HG02623 (cell line): ENCODE results near the gene BBX.

Source experiments
- ATAC-seq: cut with Tn5 transposase; IDR thresholded peaks from one replicate; pipeline ENCODE4 v1.9.1; 2021; ENCODE audit warnings: moderate library complexity; ENCODE audit not compliant: unreplicated experiment

Gene BBX

GRCh38 chr3:107598926-107599771 is 76.4 kb downstream of the BBX start:
- ATAC-seq = peak; percentile 90

- ATAC-seq = no peak
Measured at GRCh38 chr3:107599772-107600145, 77.0 kb downstream of the BBX start.

GRCh38 chr3:107600780-107601179 is 78.0 kb downstream of the BBX start:
- no peak for ATAC-seq

GRCh38 chr3:107604057-107604822 is 81.5 kb downstream of the BBX start:
- ATAC-seq = no peak

- no peak for ATAC-seq
Measured at GRCh38 chr3:107611775-107612469, 89.2 kb downstream of the BBX start.

GRCh38 chr3:107612664-107613084 is 89.9 kb downstream of the BBX start:
- ATAC-seq = no peak

- no peak for ATAC-seq
Measured at GRCh38 chr3:107619549-107619948, 96.8 kb downstream of the BBX start.

GRCh38 chr3:107620534-107620933 is 97.8 kb downstream of the BBX start:
- ATAC-seq = no peak

GRCh38 chr3:107621465-107621864 is 98.7 kb downstream of the BBX start:
- ATAC-seq = no peak

- ATAC-seq = no peak
Measured at GRCh38 chr3:107627962-107628542, 105.3 kb downstream of the BBX start.

GRCh38 chr3:107629566-107629965 is 106.8 kb downstream of the BBX start:
- no peak for ATAC-seq

- no peak for ATAC-seq
Measured at GRCh38 chr3:107630779-107631178, 108.0 kb downstream of the BBX start.

- no peak for ATAC-seq
Measured at GRCh38 chr3:107632576-107632975, 109.8 kb downstream of the BBX start.

- ATAC-seq = peak; percentile 93
Measured at GRCh38 chr3:107633327-107634098, 110.8 kb downstream of the BBX start.

- ATAC-seq = peak; percentile 14
Measured at GRCh38 chr3:107634099-107634489, 111.3 kb downstream of the BBX start.

GRCh38 chr3:107637416-107638183 is 114.8 kb downstream of the BBX start:
- ATAC-seq = no peak

- ATAC-seq = peak; percentile 71
Measured at GRCh38 chr3:107641572-107642307, 119.0 kb downstream of the BBX start.

- no peak for ATAC-seq
Measured at GRCh38 chr3:107643038-107643883, 120.5 kb downstream of the BBX start.
